ENCODE results near the gene ZBTB33.

Gene ZBTB33

GRCh38 chrX:120244735-120245498 lies 5.7 kb upstream of the ZBTB33 start:
- Histone ChIP-seq H3K9me3 (ENCODE audit: control insufficient read depth, insufficient read depth, low read length) (no peaks in the 10 kb centered on the region), H3K4me1 (ENCODE audit: insufficient read depth, low read length) (no peaks in the 10 kb centered on the region), H3K9ac (ENCODE audit: low read depth, low read length) (peak overlapping the region; percentile 91), H3K36me3 (ENCODE audit: insufficient read depth, low read length) (no peaks in the 10 kb centered on the region)

- Histone ChIP-seq H3K9ac (ENCODE audit: low read depth, low read length) (peak overlapping the region; percentile 73), H3K9me3 (ENCODE audit: control insufficient read depth, insufficient read depth, low read length) (no peaks in the 10 kb centered on the region), H3K36me3 (ENCODE audit: insufficient read depth, low read length) (peaks cover 4% of the 10 kb centered on the region; the same call in 1 of the 2 replicates), H3K4me1 (ENCODE audit: insufficient read depth, low read length) (no peaks in the 10 kb centered on the region)
Observed at GRCh38 chrX:120251471-120252011, 929 bp downstream of the ZBTB33 start.

- Histone ChIP-seq H3K4me1 (ENCODE audit: insufficient read depth, low read length) (no peaks in the 10 kb centered on the region), H3K36me3 (ENCODE audit: insufficient read depth, low read length) (peaks cover 4% of the 10 kb centered on the region; the same call in 1 of the 2 replicates), H3K9me3 (ENCODE audit: control insufficient read depth, insufficient read depth, low read length) (no peaks in the 10 kb centered on the region), H3K9ac (ENCODE audit: low read depth, low read length) (no peak overlapping the region)
Observed at GRCh38 chrX:120253784-120254183, 3.2 kb downstream of the ZBTB33 start.

GRCh38 chrX:120260369-120260768 lies 9.8 kb downstream of the ZBTB33 start:
- Histone ChIP-seq H3K9me3 (ENCODE audit: control insufficient read depth, insufficient read depth, low read length) (no peaks in the 10 kb centered on the region), H3K4me1 (ENCODE audit: insufficient read depth, low read length) (peaks cover 29% of the 10 kb centered on the region), H3K36me3 (ENCODE audit: insufficient read depth, low read length) (no peaks in the 10 kb centered on the region), H3K9ac (ENCODE audit: low read depth, low read length) (no peak overlapping the region)

GRCh38 chrX:120262859-120263708 lies 12.5 kb downstream of the ZBTB33 start:
- Histone ChIP-seq H3K9me3 (ENCODE audit: control insufficient read depth, insufficient read depth, low read length) (no peaks in the 10 kb centered on the region), H3K36me3 (ENCODE audit: insufficient read depth, low read length) (no peaks in the 10 kb centered on the region), H3K4me1 (ENCODE audit: insufficient read depth, low read length) (peaks cover 29% of the 10 kb centered on the region), H3K9ac (ENCODE audit: low read depth, low read length) (no peak overlapping the region)

- Histone ChIP-seq H3K4me1 (ENCODE audit: insufficient read depth, low read length) (peaks cover 29% of the 10 kb centered on the region), H3K36me3 (ENCODE audit: insufficient read depth, low read length) (no peaks in the 10 kb centered on the region), H3K9me3 (ENCODE audit: control insufficient read depth, insufficient read depth, low read length) (no peaks in the 10 kb centered on the region), H3K9ac (ENCODE audit: low read depth, low read length) (no peak overlapping the region)
Observed at GRCh38 chrX:120264341-120264740, 13.7 kb downstream of the ZBTB33 start.

GRCh38 chrX:120269373-120270035 lies 18.9 kb downstream of the ZBTB33 start:
- Histone ChIP-seq H3K9ac (ENCODE audit: low read depth, low read length) (no peak overlapping the region), H3K9me3 (ENCODE audit: control insufficient read depth, insufficient read depth, low read length) (no peaks in the 10 kb centered on the region), H3K4me1 (ENCODE audit: insufficient read depth, low read length) (0 out of 2 replicates have a peak, but pooled peaks cover 1% of the 10 kb centered on the region), H3K36me3 (ENCODE audit: insufficient read depth, low read length) (no peaks in the 10 kb centered on the region)

- no peaks in the 10 kb centered on the region for H3K9me3 ChIP-seq (ENCODE audit: control insufficient read depth, insufficient read depth, low read length)
- peaks cover 9% of the 10 kb centered on the region; the same call in 1 of the 2 replicates for H3K4me1 ChIP-seq (ENCODE audit: insufficient read depth, low read length)
- H3K9ac ChIP-seq (ENCODE audit: low read depth, low read length) = no peak overlapping the region
- H3K36me3 ChIP-seq (ENCODE audit: insufficient read depth, low read length) = no peaks in the 10 kb centered on the region
Observed at GRCh38 chrX:120270567-120270966, 20.0 kb downstream of the ZBTB33 start.

GRCh38 chrX:120271218-120271617 lies 20.6 kb downstream of the ZBTB33 start:
- Histone ChIP-seq H3K9ac (ENCODE audit: low read depth, low read length) (no peak overlapping the region), H3K9me3 (ENCODE audit: control insufficient read depth, insufficient read depth, low read length) (no peaks in the 10 kb centered on the region), H3K36me3 (ENCODE audit: insufficient read depth, low read length) (no peaks in the 10 kb centered on the region), H3K4me1 (ENCODE audit: insufficient read depth, low read length) (peaks cover 13% of the 10 kb centered on the region)

- H3K4me1 ChIP-seq (ENCODE audit: insufficient read depth, low read length) = peaks cover 19% of the 10 kb centered on the region
- H3K36me3 ChIP-seq (ENCODE audit: insufficient read depth, low read length) = no peaks in the 10 kb centered on the region
- no peak overlapping the region for H3K9ac ChIP-seq (ENCODE audit: low read depth, low read length)
- no peaks in the 10 kb centered on the region for H3K9me3 ChIP-seq (ENCODE audit: control insufficient read depth, insufficient read depth, low read length)
Observed at GRCh38 chrX:120274145-120274544, 23.5 kb downstream of the ZBTB33 start.

GRCh38 chrX:120274958-120275357 lies 24.3 kb downstream of the ZBTB33 start:
- H3K9me3 ChIP-seq (ENCODE audit: control insufficient read depth, insufficient read depth, low read length) = no peaks in the 10 kb centered on the region
- no peak overlapping the region for H3K9ac ChIP-seq (ENCODE audit: low read depth, low read length)
- peaks cover 19% of the 10 kb centered on the region for H3K4me1 ChIP-seq (ENCODE audit: insufficient read depth, low read length)
- H3K36me3 ChIP-seq (ENCODE audit: insufficient read depth, low read length) = no peaks in the 10 kb centered on the region

GRCh38 chrX:120281021-120281624 lies 30.5 kb downstream of the ZBTB33 start:
- Histone ChIP-seq H3K4me1 (ENCODE audit: insufficient read depth, low read length) (peaks cover 13% of the 10 kb centered on the region; the same call in 1 of the 2 replicates), H3K9me3 (ENCODE audit: control insufficient read depth, insufficient read depth, low read length) (no peaks in the 10 kb centered on the region), H3K9ac (ENCODE audit: low read depth, low read length) (no peak overlapping the region), H3K36me3 (ENCODE audit: insufficient read depth, low read length) (no peaks in the 10 kb centered on the region)

GRCh38 chrX:120281761-120282160 lies 31.1 kb downstream of the ZBTB33 start:
- no peak overlapping the region for H3K9ac ChIP-seq (ENCODE audit: low read depth, low read length)
- peaks cover 7% of the 10 kb centered on the region; the same call in 1 of the 2 replicates for H3K4me1 ChIP-seq (ENCODE audit: insufficient read depth, low read length)
- H3K36me3 ChIP-seq (ENCODE audit: insufficient read depth, low read length) = no peaks in the 10 kb centered on the region
- no peaks in the 10 kb centered on the region for H3K9me3 ChIP-seq (ENCODE audit: control insufficient read depth, insufficient read depth, low read length)

- Histone ChIP-seq H3K9ac (ENCODE audit: low read depth, low read length) (no peak overlapping the region), H3K36me3 (ENCODE audit: insufficient read depth, low read length) (no peaks in the 10 kb centered on the region), H3K4me1 (ENCODE audit: insufficient read depth, low read length) (peaks cover 7% of the 10 kb centered on the region; the same call in 1 of the 2 replicates), H3K9me3 (ENCODE audit: control insufficient read depth, insufficient read depth, low read length) (no peaks in the 10 kb centered on the region)
Observed at GRCh38 chrX:120282697-120283096, 32.1 kb downstream of the ZBTB33 start.
